Stimulated activated CD8-positive, alpha-beta memory T cell treated with anti-CD3 and anti-CD28 coated beads, Interleukin-12 subunit alpha, Interleukin-12 subunit beta, amount 100 ng/mL, for 24 hours (primary cell): Measurements from ENCODE around the gene TOPORS.
"Not testable (repeated sequence)": the region's sequence is repeated elsewhere in the genome, so short reads cannot be mapped to it uniquely, and the experiment has no call there.

Experiments used
- DNase-seq: peaks from one replicate; pipeline ENCODE4 v3.0.0-alpha.2; 2020; ENCODE audit errors: extremely low read depth

TOPORS gene

GRCh38 chr9:32552172-32552872 is at the start of gene TOPORS, which contains the start of gene SMIM27:
Gene TOPORS, minus strand, starts transcription at chr9:32552586. Its CDS starts 150 bp downstream, at chr9:32552436.
Gene SMIM27, plus strand, starts transcription at chr9:32552327. Its CDS starts 108 bp downstream, at chr9:32552435.
- DNase-seq = peak; percentile 74

GRCh38 chr9:32599021-32599420 is 46.6 kb upstream of the TOPORS start:
- not testable (repeated sequence) for DNase-seq

- DNase-seq = no peak
Measured at GRCh38 chr9:32596936-32597335, 44.5 kb upstream of the TOPORS start.

- DNase-seq = no peak
Measured at GRCh38 chr9:32596096-32596865, 43.9 kb upstream of the TOPORS start.

- no peak for DNase-seq
Measured at GRCh38 chr9:32590898-32591297, 38.5 kb upstream of the TOPORS start.

GRCh38 chr9:32590476-32590875 is 38.1 kb upstream of the TOPORS start:
- DNase-seq = no peak

- no peak for DNase-seq
Measured at GRCh38 chr9:32589083-32589723, 36.8 kb upstream of the TOPORS start.

GRCh38 chr9:32587901-32588300 is 35.5 kb upstream of the TOPORS start:
- DNase-seq = no peak

- no peak for DNase-seq
Measured at GRCh38 chr9:32584784-32585183, 32.4 kb upstream of the TOPORS start.

GRCh38 chr9:32581512-32582143 is 29.2 kb upstream of the TOPORS start:
- DNase-seq = no peak

- no peak for DNase-seq
Measured at GRCh38 chr9:32580631-32581300, 28.4 kb upstream of the TOPORS start.

- peak; percentile 38 for DNase-seq
Measured at GRCh38 chr9:32579706-32580331, 27.4 kb upstream of the TOPORS start.

- no peak for DNase-seq
Measured at GRCh38 chr9:32578976-32579375, 26.6 kb upstream of the TOPORS start.

- no peak for DNase-seq
Measured at GRCh38 chr9:32577316-32577715, 24.9 kb upstream of the TOPORS start.

GRCh38 chr9:32574858-32575257 is 22.5 kb upstream of the TOPORS start:
- DNase-seq = no peak

- DNase-seq = no peak
Measured at GRCh38 chr9:32573821-32574220, 21.4 kb upstream of the TOPORS start.

GRCh38 chr9:32572900-32573523 is 20.6 kb upstream of the TOPORS start, which contains the start of gene NDUFB6:
Gene NDUFB6, minus strand, starts transcription at chr9:32573159. Its CDS starts 99 bp downstream, at chr9:32573060.
- DNase-seq = peak; percentile 86

GRCh38 chr9:32571969-32572899 is 19.8 kb upstream of the TOPORS start:
- no peak for DNase-seq

- no peak for DNase-seq
Measured at GRCh38 chr9:32570262-32570661, 17.9 kb upstream of the TOPORS start.
